ENCODE data around the gene NUDT14.

DNA sequence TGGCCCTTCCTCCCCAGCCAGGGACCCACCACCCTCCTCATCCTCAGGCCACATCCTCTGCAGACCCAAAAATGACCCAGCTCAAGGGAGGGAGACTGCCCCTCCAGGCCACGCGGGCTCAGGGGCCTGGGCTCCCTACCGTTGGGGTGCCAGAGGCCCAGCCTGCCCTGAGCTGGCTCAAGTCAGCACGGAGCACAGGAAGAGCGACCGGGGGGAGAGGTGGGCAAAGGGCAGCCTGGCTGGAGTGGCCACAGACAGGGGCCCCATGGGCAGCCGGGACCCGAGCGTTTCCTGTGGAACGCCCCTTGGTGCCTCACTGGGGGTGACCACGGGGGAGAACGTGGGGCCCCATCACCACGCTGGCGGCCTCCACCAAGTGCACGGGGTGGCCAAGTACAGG lies 23.2 kb downstream of the NUDT14 start:
- TF ChIP-seq, protein P1, sequence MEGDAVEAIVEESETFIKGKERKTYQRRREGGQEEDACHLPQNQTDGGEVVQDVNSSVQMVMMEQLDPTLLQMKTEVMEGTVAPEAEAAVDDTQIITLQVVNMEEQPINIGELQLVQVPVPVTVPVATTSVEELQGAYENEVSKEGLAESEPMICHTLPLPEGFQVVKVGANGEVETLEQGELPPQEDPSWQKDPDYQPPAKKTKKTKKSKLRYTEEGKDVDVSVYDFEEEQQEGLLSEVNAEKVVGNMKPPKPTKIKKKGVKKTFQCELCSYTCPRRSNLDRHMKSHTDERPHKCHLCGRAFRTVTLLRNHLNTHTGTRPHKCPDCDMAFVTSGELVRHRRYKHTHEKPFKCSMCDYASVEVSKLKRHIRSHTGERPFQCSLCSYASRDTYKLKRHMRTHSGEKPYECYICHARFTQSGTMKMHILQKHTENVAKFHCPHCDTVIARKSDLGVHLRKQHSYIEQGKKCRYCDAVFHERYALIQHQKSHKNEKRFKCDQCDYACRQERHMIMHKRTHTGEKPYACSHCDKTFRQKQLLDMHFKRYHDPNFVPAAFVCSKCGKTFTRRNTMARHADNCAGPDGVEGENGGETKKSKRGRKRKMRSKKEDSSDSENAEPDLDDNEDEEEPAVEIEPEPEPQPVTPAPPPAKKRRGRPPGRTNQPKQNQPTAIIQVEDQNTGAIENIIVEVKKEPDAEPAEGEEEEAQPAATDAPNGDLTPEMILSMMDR (conservative IDR thresholded peaks at IDR 0.05), result no peak
- no peak for TF ChIP-seq EZH2 (IDR thresholded peaks at IDR 0.05; ENCODE audit: low read depth)
